OCI-LY1 (cell line): ENCODE data around the gene PTGDR2.

Source experiments
- CTCF ChIP-seq: fragments of 200-600 bp; sonication (generic), shearing (Covaris generic); IDR thresholded peaks from 2 replicates; pipeline ENCODE4 v1.5.1; 2017; ENCODE audit warnings: mild to moderate bottlenecking, antibody characterized with exemption, low read length, moderate library complexity, mixed read lengths
- EZH2 ChIP-seq: fragments of 200-600 bp; sonication (generic), shearing (Covaris generic); IDR thresholded peaks from 2 replicates; pipeline ENCODE4 v1.8.0; 2017; ENCODE audit warnings: borderline replicate concordance, mixed run types, mild to moderate bottlenecking, antibody characterized with exemption, low read length, moderate library complexity, mixed read lengths

GRCh38 chr11:60871378-60872061, 15.8 kb upstream of the PTGDR2 start:
- no peak for TF ChIP-seq CTCF
- no peak for TF ChIP-seq EZH2
